Measurements from ENCODE around the gene GINM1. TPM values are rescaled to one million over a fixed set of nuclear protein-coding genes. Genes with fewer than 3 reads are reported as not detected.
A peak's percentile ranks its signal among the peaks of the same experiment; 100 is the strongest.

GINM1 gene
- total RNA-seq, 6 donors from 2014 or later, result 13.6 to 42.4 (median 37.7) TPM

DNA sequence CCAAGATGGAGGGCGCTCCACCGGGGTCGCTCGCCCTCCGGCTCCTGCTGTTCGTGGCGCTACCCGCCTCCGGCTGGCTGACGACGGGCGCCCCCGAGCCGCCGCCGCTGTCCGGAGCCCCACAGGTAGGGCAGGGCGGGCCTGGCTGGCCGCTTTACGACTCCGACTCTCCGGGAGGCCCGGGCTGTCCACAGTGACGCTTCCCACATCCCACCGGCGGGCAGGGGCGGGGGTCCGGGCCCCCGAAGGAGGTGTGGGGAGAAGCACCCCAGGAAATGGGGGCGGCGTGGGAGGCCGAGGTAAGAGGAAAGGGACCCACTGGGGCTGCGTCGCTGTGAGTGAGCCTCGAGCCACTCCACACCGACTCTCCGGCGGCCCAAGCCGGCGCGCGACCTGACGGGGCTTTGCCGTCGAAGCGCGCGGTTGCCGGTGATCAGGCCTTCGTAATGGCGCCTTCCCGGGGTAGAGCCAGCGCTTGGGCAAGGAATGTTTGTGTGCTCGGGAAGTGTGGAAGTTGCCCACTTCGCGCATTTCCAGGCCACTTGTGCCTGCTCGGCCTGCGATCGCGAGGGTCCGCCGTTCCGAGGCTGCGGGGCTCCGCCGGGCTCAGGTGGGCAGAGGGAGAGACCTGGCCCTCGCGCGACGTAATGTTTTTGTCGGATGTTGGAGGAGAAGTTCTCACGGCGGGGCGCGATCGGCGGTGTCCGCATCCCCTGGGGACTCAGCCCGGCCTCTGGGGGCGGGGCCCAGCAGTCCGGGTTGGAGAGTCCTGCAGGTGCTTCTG lies 427 bp downstream of the GINM1 start:
- peak; percentile 63 to 67 for ATAC-seq (ENCODE audit: low FRiP score in 2 of 2)
- Histone ChIP-seq H3K4me1 (peaks cover 9 to 22% (median 16%) of the 10 kb centered on the region in 4 donors), H3K27ac (peak overlapping the region; percentile 94 to 97 (median 95)), H3K27me3 (no peaks in the 10 kb centered on the region), H3K36me3 (no peaks in the 10 kb centered on the region), H3K9me3 (no peaks in the 10 kb centered on the region), H3K4me3 (peak overlapping the region; percentile 83 to 99 (median 98))
- 0 to 1% methylated on average over 16 to 44 of the region's 81 CpGs for WGBS, 2 donors
- TF ChIP-seq EP300 (IDR thresholded peaks at IDR 0.05) (no peak), POLR2AphosphoS5 (IDR thresholded peaks at IDR 0.05) (peak; percentile 36 to 65), POLR2A (IDR thresholded peaks at IDR 0.05) (peak; percentile 15 to 72 (median 58))
- TF ChIP-seq, protein P1, sequence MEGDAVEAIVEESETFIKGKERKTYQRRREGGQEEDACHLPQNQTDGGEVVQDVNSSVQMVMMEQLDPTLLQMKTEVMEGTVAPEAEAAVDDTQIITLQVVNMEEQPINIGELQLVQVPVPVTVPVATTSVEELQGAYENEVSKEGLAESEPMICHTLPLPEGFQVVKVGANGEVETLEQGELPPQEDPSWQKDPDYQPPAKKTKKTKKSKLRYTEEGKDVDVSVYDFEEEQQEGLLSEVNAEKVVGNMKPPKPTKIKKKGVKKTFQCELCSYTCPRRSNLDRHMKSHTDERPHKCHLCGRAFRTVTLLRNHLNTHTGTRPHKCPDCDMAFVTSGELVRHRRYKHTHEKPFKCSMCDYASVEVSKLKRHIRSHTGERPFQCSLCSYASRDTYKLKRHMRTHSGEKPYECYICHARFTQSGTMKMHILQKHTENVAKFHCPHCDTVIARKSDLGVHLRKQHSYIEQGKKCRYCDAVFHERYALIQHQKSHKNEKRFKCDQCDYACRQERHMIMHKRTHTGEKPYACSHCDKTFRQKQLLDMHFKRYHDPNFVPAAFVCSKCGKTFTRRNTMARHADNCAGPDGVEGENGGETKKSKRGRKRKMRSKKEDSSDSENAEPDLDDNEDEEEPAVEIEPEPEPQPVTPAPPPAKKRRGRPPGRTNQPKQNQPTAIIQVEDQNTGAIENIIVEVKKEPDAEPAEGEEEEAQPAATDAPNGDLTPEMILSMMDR (IDR thresholded peaks at IDR 0.05), result no peak
- DNase-seq, result peak; percentile 63 to 91

GRCh38 chr6:149567194-149567586 lies 1.0 kb downstream of the GINM1 start:
- Histone ChIP-seq H3K36me3 (no peaks in the 10 kb centered on the region), H3K4me3 (peak overlapping the region; percentile 83 to 99 (median 98)), H3K27me3 (no peaks in the 10 kb centered on the region), H3K27ac (peak overlapping the region; percentile 94 to 97 (median 95)), H3K4me1 (peaks cover 9 to 22% (median 16%) of the 10 kb centered on the region in 4 donors), H3K9me3 (no peaks in the 10 kb centered on the region)
- DNase-seq, result no peak
- WGBS, 2 donors, result 32 to 43% methylated on average over 12 of the region's 12 CpGs
- no peak for ATAC-seq (ENCODE audit: low FRiP score in 2 of 2)
- TF ChIP-seq POLR2A (IDR thresholded peaks at IDR 0.05) (no peak), EP300 (IDR thresholded peaks at IDR 0.05) (no peak), POLR2AphosphoS5 (IDR thresholded peaks at IDR 0.05) (no peak)
- TF ChIP-seq, protein P1 (IDR thresholded peaks at IDR 0.05), result no peak

- H3K4me1 ChIP-seq, result peaks cover 9 to 22% (median 16%) of the 10 kb centered on the region in 4 donors
- peaks cover 0 to 3% (median 0%) of the 10 kb centered on the region in 4 donors for H3K36me3 ChIP-seq
- ATAC-seq (ENCODE audit: low FRiP score in 2 of 2) (no peak), DNase-seq (no peak)
- WGBS, 2 donors, result 90 to 91% methylated on average over 7 of the region's 7 CpGs
- no peak for TF ChIP-seq EP300 (IDR thresholded peaks at IDR 0.05)
- TF ChIP-seq POLR2AphosphoS5 (IDR thresholded peaks at IDR 0.05), result no peak
- no peak for TF ChIP-seq POLR2A (IDR thresholded peaks at IDR 0.05)
- TF ChIP-seq, protein P1 (IDR thresholded peaks at IDR 0.05), result no peak
- H3K27ac ChIP-seq, result no peak overlapping the region
- H3K9me3 ChIP-seq, result no peaks in the 10 kb centered on the region
- H3K27me3 ChIP-seq, result no peaks in the 10 kb centered on the region
- H3K4me3 ChIP-seq, result no peak overlapping the region
Observed at GRCh38 chr6:149567945-149568585, 1.9 kb downstream of the GINM1 start.

DNA sequence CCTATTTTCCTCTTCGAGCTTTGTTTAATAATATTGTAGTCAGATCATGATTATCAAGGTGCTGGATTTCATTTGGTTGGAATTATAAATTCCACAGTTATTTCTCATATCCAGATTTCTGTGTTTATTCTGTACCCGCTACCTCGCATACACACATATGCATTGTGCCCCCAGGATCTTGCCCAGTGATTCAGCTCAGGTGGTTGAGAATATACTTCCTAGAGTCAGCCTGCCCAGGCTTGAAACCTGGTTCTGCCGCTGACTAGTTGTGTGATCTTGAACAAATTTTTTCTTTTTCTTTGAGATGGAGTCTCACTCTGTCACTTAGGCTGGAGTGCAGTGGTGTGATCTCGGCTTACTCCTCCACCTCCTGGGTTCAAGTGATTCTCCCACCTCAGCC lies 14.7 kb downstream of the GINM1 start:
- Histone ChIP-seq H3K9me3 (no peaks in the 10 kb centered on the region), H3K4me1 (no peaks in the 10 kb centered on the region), H3K4me3 (no peak overlapping the region), H3K27me3 (no peaks in the 10 kb centered on the region), H3K27ac (no peak overlapping the region), H3K36me3 (peaks cover 0 to 56% (median 16%) of the 10 kb centered on the region in 4 donors)
- 97 to 99% methylated on average over 5 of the region's 5 CpGs for WGBS, 2 donors
- TF ChIP-seq EP300 (IDR thresholded peaks at IDR 0.05) (no peak), POLR2AphosphoS5 (IDR thresholded peaks at IDR 0.05) (no peak), POLR2A (IDR thresholded peaks at IDR 0.05) (no peak)
- no peak for ATAC-seq (ENCODE audit: low FRiP score in 2 of 2)
- DNase-seq, result no peak

GRCh38 chr6:149581349-149581748 lies 15.2 kb downstream of the GINM1 start:
- 95 to 96% methylated on average over 5 of the region's 5 CpGs for WGBS, 2 donors
- Histone ChIP-seq H3K4me3 (no peak overlapping the region), H3K9me3 (no peaks in the 10 kb centered on the region), H3K4me1 (no peaks in the 10 kb centered on the region), H3K27me3 (no peaks in the 10 kb centered on the region), H3K27ac (no peak overlapping the region), H3K36me3 (peaks cover 0 to 61% (median 16%) of the 10 kb centered on the region in 4 donors)
- no peak for DNase-seq
- no peak for ATAC-seq (ENCODE audit: low FRiP score in 2 of 2)
- TF ChIP-seq, protein P1 (IDR thresholded peaks at IDR 0.05), result no peak
- TF ChIP-seq EP300 (IDR thresholded peaks at IDR 0.05), result no peak
